A673 (cell line): ENCODE results near the gene SLC9C2. TPM values are rescaled to one million over a fixed set of nuclear protein-coding genes. Genes with fewer than 3 reads are reported as not detected.

Experiments used
- BruUV-seq: library from RNA; stranded (reverse); fragments of 400-500 nt; replicated peaks from 2 replicates; lab custom pipeline; 2021; lab: Mats Ljungman, UMichigan
- CTCF ChIA-PET: fragments of 300-600 bp; sonication (Branson Sonifier 250); formaldehyde crosslinking; loops from one replicate; lab custom pipeline; 2022; ENCODE audit warnings: antibody characterized with exemption; lab: Charles Lee
- POLR2A ChIA-PET: fragments of 300-600 bp; sonication (Branson Sonifier 250); formaldehyde crosslinking; loops from one replicate; lab custom pipeline; 2022; ENCODE audit warnings: antibody characterized with exemption; ENCODE audit not compliant: low non-redundant PET; lab: Charles Lee
- DNase-seq: peaks from one replicate; pipeline ENCODE4 v3.0.0-alpha.2; 2015; ENCODE audit warnings: low spot score
- H3K27ac ChIP-seq: fragments of 200-600 bp; sonication (generic); 2 replicates; pipeline ENCODE4 v1.5.1; 2016; ENCODE audit warnings: mixed run types, low read depth, mild to moderate bottlenecking, mixed read lengths, antibody characterized with exemption, low read length; ENCODE audit not compliant: poor library complexity, severe bottlenecking
- H3K27me3 ChIP-seq: fragments of 200-600 bp; sonication (generic); replicated peaks from 2 replicates; pipeline ENCODE4 v1.6.1; 2017; ENCODE audit warnings: mixed run types, low read depth, mild to moderate bottlenecking, mixed read lengths, antibody characterized with exemption, low read length; ENCODE audit not compliant: insufficient read depth, poor library complexity
- H3K36me3 ChIP-seq: fragments of 200-600 bp; sonication (generic); 2 replicates; pipeline ENCODE4 v1.6.1; 2016; ENCODE audit warnings: mixed run types, mild to moderate bottlenecking, mixed read lengths, antibody characterized with exemption, low read length; ENCODE audit not compliant: insufficient read depth, poor library complexity, severe bottlenecking
- H3K4me1 ChIP-seq: fragments of 200-600 bp; sonication (generic); 2 replicates; pipeline ENCODE4 v1.6.1; 2017; ENCODE audit warnings: mixed run types, mild to moderate bottlenecking, mixed read lengths, antibody characterized with exemption, low read length; ENCODE audit not compliant: insufficient read depth, poor library complexity, severe bottlenecking
- H3K4me3 ChIP-seq: fragments of 200-600 bp; sonication (generic); 2 replicates; pipeline ENCODE4 v1.5.1; 2016; ENCODE audit warnings: low read depth, mixed run types, mild to moderate bottlenecking, mixed read lengths, low read length; ENCODE audit not compliant: poor library complexity, severe bottlenecking
- H3K9me3 ChIP-seq: fragments of 200-600 bp; sonication (generic); 2 replicates; pipeline ENCODE4 v1.6.1; 2016; ENCODE audit warnings: mixed run types, low read depth, mild to moderate bottlenecking, mixed read lengths, antibody characterized with exemption, low read length; ENCODE audit not compliant: poor library complexity, severe bottlenecking
- EZH2 ChIP-seq: fragments of 200-600 bp; sonication (generic); IDR thresholded peaks from 2 replicates; pipeline ENCODE4 v1.6.1; 2017; ENCODE audit warnings: borderline replicate concordance, low read depth, mild to moderate bottlenecking, mixed read lengths, antibody characterized with exemption, low read length; ENCODE audit not compliant: poor library complexity, severe bottlenecking
- intact Hi-C: fragments of 100-400 bp; cut with micrococcal nuclease; formaldehyde crosslinking; loops from one replicate; pipeline ENCODE4 v1.10.0; 2022; ENCODE audit not compliant: unreplicated experiment
- total RNA-seq: library from RNA; stranded (reverse); gene quantifications from 2 replicates; pipeline ENCODE4 v1.2.3, GENCODE V29; 2021
- TF ChIP-seq, protein P1 (sequence below): fragments of 300-800, 200-600 bp; sonication (generic); conservative IDR thresholded peaks from 2 replicates; pipeline ENCODE4 v1.5.1; 2017; ENCODE audit warnings: low read depth, mild to moderate bottlenecking, antibody characterized with exemption, low read length, moderate library complexity, mixed read lengths

The SLC9C2 gene
- total RNA-seq, 1 experiment from 2014 or later: not detected

DNA sequence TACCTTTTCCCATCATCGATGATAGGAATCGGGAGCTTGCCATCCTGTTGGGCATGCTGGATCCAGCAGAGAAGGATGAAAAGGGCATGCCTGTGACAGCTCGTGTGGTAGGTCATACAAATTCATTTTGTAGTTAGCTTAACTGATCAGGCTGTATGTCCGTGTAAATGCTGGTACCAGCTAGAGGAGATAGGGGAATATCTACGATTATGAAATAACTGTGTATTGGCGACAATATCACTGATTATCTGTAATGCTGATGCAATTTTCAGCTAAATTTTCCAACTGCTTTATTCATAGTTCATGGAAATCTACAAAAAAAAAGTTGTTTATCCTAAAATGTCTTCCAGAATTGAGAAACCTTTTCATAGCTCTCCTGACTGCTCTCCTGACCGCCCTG lies 117.5 kb downstream of the SLC9C2 start:
- intact Hi-C loops: no loop called here
- H3K27ac ChIP-seq: no peak overlapping the region
- DNase-seq: no peak
- BruUV-seq: no TSS peak
- no peak overlapping the region for H3K4me3 ChIP-seq
- H3K4me1 ChIP-seq: no peaks in the 10 kb centered on the region
- CTCF ChIA-PET: no interaction called here
- POLR2A ChIA-PET: no interaction called here
- no peaks in the 10 kb centered on the region for H3K9me3 ChIP-seq
- no peak for TF ChIP-seq EZH2
- TF ChIP-seq, protein P1, sequence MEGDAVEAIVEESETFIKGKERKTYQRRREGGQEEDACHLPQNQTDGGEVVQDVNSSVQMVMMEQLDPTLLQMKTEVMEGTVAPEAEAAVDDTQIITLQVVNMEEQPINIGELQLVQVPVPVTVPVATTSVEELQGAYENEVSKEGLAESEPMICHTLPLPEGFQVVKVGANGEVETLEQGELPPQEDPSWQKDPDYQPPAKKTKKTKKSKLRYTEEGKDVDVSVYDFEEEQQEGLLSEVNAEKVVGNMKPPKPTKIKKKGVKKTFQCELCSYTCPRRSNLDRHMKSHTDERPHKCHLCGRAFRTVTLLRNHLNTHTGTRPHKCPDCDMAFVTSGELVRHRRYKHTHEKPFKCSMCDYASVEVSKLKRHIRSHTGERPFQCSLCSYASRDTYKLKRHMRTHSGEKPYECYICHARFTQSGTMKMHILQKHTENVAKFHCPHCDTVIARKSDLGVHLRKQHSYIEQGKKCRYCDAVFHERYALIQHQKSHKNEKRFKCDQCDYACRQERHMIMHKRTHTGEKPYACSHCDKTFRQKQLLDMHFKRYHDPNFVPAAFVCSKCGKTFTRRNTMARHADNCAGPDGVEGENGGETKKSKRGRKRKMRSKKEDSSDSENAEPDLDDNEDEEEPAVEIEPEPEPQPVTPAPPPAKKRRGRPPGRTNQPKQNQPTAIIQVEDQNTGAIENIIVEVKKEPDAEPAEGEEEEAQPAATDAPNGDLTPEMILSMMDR: no peak
- H3K36me3 ChIP-seq: peaks cover 87% of the 10 kb centered on the region
- H3K27me3 ChIP-seq: no peaks in the 10 kb centered on the region

DNA sequence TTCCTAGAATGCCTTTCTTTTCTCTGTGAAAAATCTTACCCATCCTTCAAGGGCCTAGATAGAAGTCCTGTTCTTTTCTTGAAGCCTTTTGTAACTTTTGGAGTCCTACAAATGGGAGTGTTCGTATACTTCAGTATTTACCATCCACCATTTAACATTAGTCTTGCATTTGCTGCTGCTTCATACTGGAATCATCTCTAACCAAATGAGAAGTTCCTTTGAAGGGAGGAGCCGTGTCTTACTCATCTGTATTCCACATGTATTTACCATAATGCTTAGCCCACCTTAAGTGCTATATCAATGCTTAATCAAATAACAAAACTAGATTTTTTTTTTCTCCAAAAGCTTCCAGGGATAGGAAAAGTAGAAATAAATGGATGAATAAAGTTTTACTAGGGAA lies 118.6 kb downstream of the SLC9C2 start:
- no TSS peak for BruUV-seq
- Histone ChIP-seq H3K4me1 (peaks cover 4% of the 10 kb centered on the region), H3K36me3 (peaks cover 91% of the 10 kb centered on the region), H3K27ac (no peak overlapping the region), H3K4me3 (no peak overlapping the region), H3K27me3 (no peaks in the 10 kb centered on the region), H3K9me3 (no peaks in the 10 kb centered on the region)
- TF ChIP-seq, protein P1: no peak
- no peak for TF ChIP-seq EZH2
- ChIA-PET POLR2A (no interaction called here), CTCF (no interaction called here)
- intact Hi-C loops: no loop called here
- no peak for DNase-seq

DNA sequence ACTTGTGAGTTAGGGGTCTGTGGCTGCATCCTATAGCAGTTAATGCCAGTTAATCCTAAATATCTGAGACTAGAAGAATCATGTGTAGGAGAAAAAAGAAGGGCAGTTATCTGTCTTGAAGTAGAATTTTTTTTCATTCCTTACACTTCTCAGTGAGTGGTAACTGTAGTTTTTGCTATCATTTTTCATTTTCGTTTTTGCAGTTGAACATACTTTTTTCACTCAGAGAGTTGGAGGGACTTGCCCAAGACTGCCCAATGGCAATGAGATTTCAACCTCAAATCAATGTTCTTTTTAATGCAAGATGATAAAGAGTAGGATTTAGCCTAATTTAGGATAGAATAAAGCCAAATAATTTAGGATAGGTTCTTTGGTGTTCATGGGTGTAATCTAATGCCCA lies 120.2 kb downstream of the SLC9C2 start:
- peaks cover 76% of the 10 kb centered on the region for H3K36me3 ChIP-seq
- no peak overlapping the region for H3K4me3 ChIP-seq
- no peak overlapping the region for H3K27ac ChIP-seq
- no peaks in the 10 kb centered on the region for H3K27me3 ChIP-seq
- POLR2A ChIA-PET: no interaction called here
- intact Hi-C loops: no loop called here
- DNase-seq: no peak
- CTCF ChIA-PET: no interaction called here
- H3K9me3 ChIP-seq: no peaks in the 10 kb centered on the region
- no TSS peak for BruUV-seq
- peaks cover 16% of the 10 kb centered on the region for H3K4me1 ChIP-seq
- no peak for TF ChIP-seq EZH2
- TF ChIP-seq, protein P1: no peak
